RWPE2 (cell line): ENCODE measurements around the gene SRL.
"Not testable (repeated sequence)": the region's sequence is repeated elsewhere in the genome, so short reads cannot be mapped to it uniquely, and the experiment has no call there.

Source experiments
- ATAC-seq: fragments of 200-7000 bp; cut with Tn5 transposase; 3 replicates; pipeline ENCODE4 v1.9.1; 2021; ENCODE audit warnings: low read depth
- DNase-seq: peaks from one replicate; pipeline ENCODE4 v3.0.0-alpha.2; 2020; ENCODE audit warnings: low spot score
- H3K27ac ChIP-seq: fragments of 450-650 bp; 2 replicates; pipeline ENCODE4 v1.5.1; 2017; ENCODE audit warnings: mild to moderate bottlenecking; ENCODE audit not compliant: poor library complexity, severe bottlenecking
- H3K27me3 ChIP-seq: fragments of 250-450 bp; sonication (Bioruptor Pico); 2 replicates; pipeline ENCODE4 v1.5.1; 2021; ENCODE audit warnings: mild to moderate bottlenecking, moderate library complexity; ENCODE audit not compliant: insufficient read depth, poor library complexity, severe bottlenecking
- H3K36me3 ChIP-seq: fragments of 250-450 bp; sonication (Bioruptor Pico); 2 replicates; pipeline ENCODE4 v1.5.1; 2020; ENCODE audit warnings: low read depth, mild to moderate bottlenecking, moderate library complexity
- H3K4me1 ChIP-seq: fragments of 250-450 bp; sonication (Bioruptor Pico); 2 replicates; pipeline ENCODE4 v1.5.1; 2021; ENCODE audit warnings: mild to moderate bottlenecking, moderate library complexity; ENCODE audit not compliant: insufficient read depth, poor library complexity, severe bottlenecking
- H3K4me3 ChIP-seq: fragments of 250-450 bp; sonication (Bioruptor Pico); 2 replicates; pipeline ENCODE4 v1.5.1; 2021; ENCODE audit warnings: mild to moderate bottlenecking, moderate library complexity; ENCODE audit not compliant: severe bottlenecking
- H3K9me3 ChIP-seq: fragments of 250-450 bp; sonication (Bioruptor Pico); 2 replicates; pipeline ENCODE4 v1.5.1; 2021; ENCODE audit warnings: mild to moderate bottlenecking, moderate library complexity; ENCODE audit not compliant: severe bottlenecking
- TF ChIP-seq, protein P1 (sequence below): fragments of 450-650 bp; IDR thresholded peaks from one replicate; pipeline ENCODE4 v1.5.1; 2017; ENCODE audit warnings: mild to moderate bottlenecking, moderate library complexity; ENCODE audit not compliant: poor library complexity, severe bottlenecking

SRL gene

GRCh38 chr16:4261557-4262172 is 19.8 kb upstream of the SRL start:
- peaks cover 41% of the 10 kb centered on the region for H3K36me3 ChIP-seq
- ATAC-seq (no peak; the same call in 2 of the 3 replicates), DNase-seq (no peak)
- TF ChIP-seq, protein P1, sequence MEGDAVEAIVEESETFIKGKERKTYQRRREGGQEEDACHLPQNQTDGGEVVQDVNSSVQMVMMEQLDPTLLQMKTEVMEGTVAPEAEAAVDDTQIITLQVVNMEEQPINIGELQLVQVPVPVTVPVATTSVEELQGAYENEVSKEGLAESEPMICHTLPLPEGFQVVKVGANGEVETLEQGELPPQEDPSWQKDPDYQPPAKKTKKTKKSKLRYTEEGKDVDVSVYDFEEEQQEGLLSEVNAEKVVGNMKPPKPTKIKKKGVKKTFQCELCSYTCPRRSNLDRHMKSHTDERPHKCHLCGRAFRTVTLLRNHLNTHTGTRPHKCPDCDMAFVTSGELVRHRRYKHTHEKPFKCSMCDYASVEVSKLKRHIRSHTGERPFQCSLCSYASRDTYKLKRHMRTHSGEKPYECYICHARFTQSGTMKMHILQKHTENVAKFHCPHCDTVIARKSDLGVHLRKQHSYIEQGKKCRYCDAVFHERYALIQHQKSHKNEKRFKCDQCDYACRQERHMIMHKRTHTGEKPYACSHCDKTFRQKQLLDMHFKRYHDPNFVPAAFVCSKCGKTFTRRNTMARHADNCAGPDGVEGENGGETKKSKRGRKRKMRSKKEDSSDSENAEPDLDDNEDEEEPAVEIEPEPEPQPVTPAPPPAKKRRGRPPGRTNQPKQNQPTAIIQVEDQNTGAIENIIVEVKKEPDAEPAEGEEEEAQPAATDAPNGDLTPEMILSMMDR, result peak; percentile 61
- H3K4me1 ChIP-seq, result no peaks in the 10 kb centered on the region
- H3K9me3 ChIP-seq, result no peaks in the 10 kb centered on the region
- H3K27ac ChIP-seq, result no peak overlapping the region
- no peak overlapping the region for H3K4me3 ChIP-seq
- H3K27me3 ChIP-seq, result no peaks in the 10 kb centered on the region

- no peak overlapping the region for H3K4me3 ChIP-seq
- no peak for DNase-seq
- H3K36me3 ChIP-seq, result peaks cover 38% of the 10 kb centered on the region
- no peak overlapping the region for H3K27ac ChIP-seq
- no peaks in the 10 kb centered on the region for H3K9me3 ChIP-seq
- ATAC-seq, result peak; percentile 66
- H3K4me1 ChIP-seq, result no peaks in the 10 kb centered on the region
- TF ChIP-seq, protein P1, result no peak
- H3K27me3 ChIP-seq, result no peaks in the 10 kb centered on the region
Observed at GRCh38 chr16:4260360-4260759, 18.5 kb upstream of the SRL start.

GRCh38 chr16:4257646-4258556 is 16.0 kb upstream of the SRL start:
- Histone ChIP-seq H3K27ac (no peak overlapping the region), H3K9me3 (no peaks in the 10 kb centered on the region), H3K4me3 (no peak overlapping the region), H3K27me3 (no peaks in the 10 kb centered on the region), H3K4me1 (no peaks in the 10 kb centered on the region), H3K36me3 (peaks cover 35% of the 10 kb centered on the region)
- ATAC-seq (no peak), DNase-seq (no peak)
- TF ChIP-seq, protein P1, result no peak

- no peaks in the 10 kb centered on the region for H3K4me1 ChIP-seq
- H3K36me3 ChIP-seq, result no peaks in the 10 kb centered on the region
- ATAC-seq, result peak; percentile 93
- peak overlapping the region; percentile 47 for H3K27ac ChIP-seq
- H3K9me3 ChIP-seq, result no peaks in the 10 kb centered on the region
- no peaks in the 10 kb centered on the region for H3K27me3 ChIP-seq
- DNase-seq, result peak; percentile 99
- H3K4me3 ChIP-seq, result peak overlapping the region; percentile 45
- TF ChIP-seq, protein P1, result no peak
Observed at GRCh38 chr16:4253394-4254150, 11.7 kb upstream of the SRL start.

GRCh38 chr16:4253012-4253393 is 11.1 kb upstream of the SRL start:
- peak overlapping the region; percentile 45 for H3K4me3 ChIP-seq
- DNase-seq, H3K9me3 ChIP-seq, H3K36me3 ChIP-seq, H3K4me1 ChIP-seq, H3K27me3 ChIP-seq, ATAC-seq: not testable (repeated sequence)
- H3K27ac ChIP-seq, result peak overlapping the region; percentile 47
